GM18867 (cell line): ENCODE data around the gene TBC1D2.

Source experiments
- ATAC-seq: cut with Tn5 transposase; IDR thresholded peaks from one replicate; pipeline ENCODE4 v1.9.1; 2021; ENCODE audit warnings: mild to moderate bottlenecking, moderate library complexity; ENCODE audit not compliant: unreplicated experiment

TBC1D2 gene

GRCh38 chr9:98219364-98219716 lies 36.1 kb downstream of the TBC1D2 start:
- ATAC-seq, result no peak

DNA sequence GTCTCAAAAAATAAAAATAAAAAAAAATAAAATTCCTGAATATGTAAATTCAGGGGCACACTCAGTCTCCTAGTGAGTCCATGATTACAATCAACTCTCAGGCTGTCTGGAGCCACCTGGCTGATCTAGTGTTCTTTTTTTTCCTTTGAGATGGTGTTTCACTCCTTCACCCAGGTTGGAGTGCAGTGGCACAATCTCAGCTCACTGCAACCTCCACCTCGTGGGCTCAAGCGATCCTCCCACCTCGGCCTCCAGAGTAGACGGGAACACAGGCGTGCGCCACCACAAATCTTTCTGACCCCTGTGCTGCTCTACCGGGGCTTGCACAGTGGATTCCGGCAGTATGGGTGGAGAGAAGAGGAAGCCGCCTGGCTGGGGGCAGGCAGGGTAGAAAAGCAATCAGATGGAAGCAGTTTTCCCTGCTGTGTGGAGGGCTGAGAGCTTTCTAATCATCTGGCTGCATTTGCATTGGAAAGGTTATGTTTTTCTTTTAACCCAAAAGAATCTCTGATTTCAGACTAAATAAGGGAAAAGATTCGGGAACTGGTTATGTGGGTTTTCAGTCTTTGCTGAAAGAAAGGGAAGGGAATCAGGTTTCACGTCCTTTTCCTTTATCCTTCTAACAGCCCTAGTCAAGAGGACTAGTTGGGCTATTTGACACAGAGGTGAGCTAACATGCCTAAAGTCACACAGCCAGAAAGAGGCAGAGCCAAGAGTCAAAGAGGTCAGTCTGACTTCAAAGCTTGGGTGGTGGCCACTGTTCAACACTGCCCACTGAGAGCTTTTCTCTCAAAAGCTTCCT lies 36.7 kb downstream of the TBC1D2 start:
- no peak for ATAC-seq

- no peak for ATAC-seq
Measured at GRCh38 chr9:98217255-98217654, 38.2 kb downstream of the TBC1D2 start.

DNA sequence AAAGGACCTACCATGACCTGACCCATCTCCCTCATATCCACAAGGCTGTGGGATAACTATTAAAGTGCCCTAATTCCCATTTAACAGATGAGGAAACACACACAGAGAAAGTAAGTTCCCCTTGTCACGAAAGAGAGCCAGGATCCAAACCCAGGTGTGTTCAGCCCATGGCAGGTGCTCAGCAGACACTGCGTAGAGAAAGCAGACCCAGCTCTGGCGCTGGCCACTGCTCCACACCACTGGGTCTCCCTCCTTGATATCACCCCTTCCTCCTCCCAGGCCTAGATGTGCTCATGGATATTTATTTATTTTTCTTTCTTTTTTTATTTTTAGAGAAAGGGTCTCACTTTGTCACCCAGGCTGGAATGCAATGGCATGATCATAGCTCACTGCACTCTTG lies 39.1 kb downstream of the TBC1D2 start:
- no peak for ATAC-seq

DNA sequence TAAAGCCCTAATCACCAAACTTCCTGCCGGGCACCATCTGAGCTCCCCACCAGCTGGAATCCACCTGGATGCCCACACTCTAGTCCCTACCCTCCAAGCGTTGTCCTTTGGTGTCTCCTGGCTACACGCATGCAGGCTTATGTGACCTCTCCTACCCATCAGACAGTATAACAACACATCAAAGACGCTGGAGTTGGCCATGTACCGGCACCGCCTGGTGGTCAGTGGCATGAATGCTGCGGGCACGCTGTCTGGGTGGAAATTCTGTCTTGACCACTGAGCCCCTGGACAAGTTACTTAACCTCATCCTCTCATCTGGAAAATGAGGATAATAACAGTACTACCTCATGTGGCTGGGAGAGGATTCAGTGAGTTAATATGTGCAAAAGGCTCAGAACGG lies 39.6 kb downstream of the TBC1D2 start:
- ATAC-seq, result no peak

DNA sequence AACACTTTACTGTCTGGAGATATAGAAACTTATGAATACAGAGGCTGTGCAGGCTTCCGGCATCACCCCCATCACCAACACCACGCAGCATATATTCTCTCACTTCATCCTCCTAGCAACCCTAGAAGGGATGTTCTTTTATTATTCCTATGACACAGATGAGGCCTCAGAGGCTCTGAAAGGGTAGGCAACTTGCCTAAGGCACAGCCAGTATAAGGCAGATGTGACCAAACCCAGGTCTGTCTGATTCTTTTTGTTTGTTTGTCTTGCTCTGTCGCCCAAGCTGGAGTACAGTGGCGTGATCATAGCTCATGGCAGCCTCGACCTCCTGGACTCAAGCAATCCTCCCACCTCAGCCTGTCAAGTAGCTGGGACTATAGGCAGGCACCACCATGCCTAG lies 40.2 kb downstream of the TBC1D2 start:
- no peak for ATAC-seq

GRCh38 chr9:98214811-98215210 lies 40.6 kb downstream of the TBC1D2 start:
- no peak for ATAC-seq

DNA sequence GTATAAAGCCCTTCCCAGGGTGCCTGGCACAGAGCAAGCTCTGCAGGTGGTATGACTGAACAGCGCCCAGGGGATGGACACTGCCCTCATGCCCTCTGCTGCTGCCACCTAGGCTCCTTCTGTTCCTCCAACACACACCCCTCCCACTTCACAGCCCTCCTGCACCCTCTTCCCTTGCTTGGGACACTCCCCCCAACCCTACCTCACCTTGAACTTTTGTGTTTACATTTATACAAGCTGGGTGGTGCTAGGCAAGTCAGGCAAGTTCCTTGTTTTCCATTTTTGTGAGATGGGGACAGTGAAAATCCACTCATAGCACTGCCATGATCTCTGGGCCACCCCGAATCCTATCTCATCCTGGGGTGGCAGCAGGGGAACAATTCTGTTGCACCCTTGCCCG lies 44.2 kb downstream of the TBC1D2 start:
- ATAC-seq, result no peak

DNA sequence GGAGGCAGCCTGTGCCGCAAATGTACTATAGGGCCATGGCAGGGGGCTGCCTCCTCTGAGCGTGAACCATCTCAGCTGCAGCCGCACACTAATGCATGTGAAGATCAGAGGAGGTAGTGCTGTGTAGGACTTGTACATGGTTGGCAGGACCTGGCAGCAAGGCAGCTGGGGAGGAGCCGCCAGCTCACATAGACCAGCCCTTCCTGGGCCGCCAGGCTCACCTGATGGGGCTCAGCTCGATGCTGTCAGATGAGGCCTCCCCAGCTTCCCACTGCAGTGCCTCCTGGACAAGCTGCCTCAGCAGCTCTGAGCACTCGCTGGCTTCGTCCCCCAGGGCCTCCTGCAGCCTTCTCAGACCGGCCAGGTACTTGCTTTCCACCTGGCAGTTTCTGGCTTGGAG lies 45.0 kb downstream of the TBC1D2 start:
- no peak for ATAC-seq

DNA sequence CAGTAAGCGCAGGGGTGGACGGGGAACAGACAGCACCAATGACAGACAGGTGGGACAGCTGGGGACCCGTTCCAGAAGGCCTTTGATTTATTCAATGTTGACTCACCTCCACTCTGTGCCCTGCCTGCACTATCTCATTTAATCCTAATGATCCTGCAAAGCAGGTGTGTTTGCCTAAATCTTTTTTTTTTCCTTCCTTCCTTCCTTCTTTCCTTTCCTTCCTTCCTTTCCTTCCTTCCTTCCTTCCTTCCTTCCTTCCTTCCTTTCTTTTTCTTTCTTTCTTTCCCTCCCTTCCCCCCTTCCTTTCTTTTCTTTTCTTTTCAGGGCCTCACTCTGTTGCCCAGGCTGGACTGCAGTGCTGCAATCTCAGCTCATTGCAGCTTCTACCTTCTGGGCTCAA lies 45.9 kb downstream of the TBC1D2 start:
- no peak for ATAC-seq

DNA sequence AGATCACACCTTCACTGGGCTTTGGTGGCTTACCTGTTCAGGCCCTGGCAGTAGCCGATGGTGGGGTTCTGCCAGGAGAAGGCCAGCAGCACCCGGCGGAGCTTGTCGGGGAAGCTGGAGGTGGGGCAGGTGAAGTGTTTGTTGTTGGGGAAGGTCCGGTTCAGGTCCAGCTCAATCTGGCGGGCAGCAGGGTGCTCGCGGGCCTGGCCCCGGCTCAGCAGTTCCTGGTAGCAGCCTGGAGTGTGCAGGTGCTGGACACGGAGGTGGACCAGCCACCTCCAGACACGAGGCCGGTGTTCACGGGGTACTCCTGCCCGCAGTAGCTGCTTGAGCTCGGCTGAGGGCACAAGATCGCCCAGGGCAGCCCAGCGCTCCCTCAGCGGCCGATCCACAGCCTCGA lies 46.8 kb downstream of the TBC1D2 start:
- no peak for ATAC-seq

GRCh38 chr9:98207606-98208005 lies 47.8 kb downstream of the TBC1D2 start:
- ATAC-seq, result no peak

- no peak for ATAC-seq
Measured at GRCh38 chr9:98206754-98207153, 48.7 kb downstream of the TBC1D2 start.

DNA sequence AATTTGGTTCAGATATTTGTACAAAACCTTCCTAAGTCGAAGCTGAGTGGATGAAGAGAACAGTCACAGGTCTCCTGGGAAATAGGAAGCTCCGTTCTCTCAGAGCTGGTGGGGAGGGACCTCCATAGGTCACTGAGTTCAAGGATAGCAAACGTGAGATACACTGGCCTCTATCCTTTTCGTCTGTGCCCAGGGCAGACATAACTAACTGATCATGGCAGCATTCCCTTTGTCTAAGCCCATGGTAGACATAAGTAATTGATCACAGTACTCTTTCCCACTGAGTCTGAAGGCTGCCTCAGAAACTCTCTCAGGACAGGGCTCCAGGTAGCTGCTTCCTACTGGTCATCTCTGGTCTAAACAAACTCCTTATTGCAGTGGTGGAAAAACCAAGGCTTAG lies 50.8 kb downstream of the TBC1D2 start:
- ATAC-seq, result no peak

GRCh38 chr9:98203153-98203552 lies 52.3 kb downstream of the TBC1D2 start:
- no peak for ATAC-seq

GRCh38 chr9:98202252-98202651 lies 53.2 kb downstream of the TBC1D2 start:
- ATAC-seq, result no peak

GRCh38 chr9:98201749-98202148 lies 53.7 kb downstream of the TBC1D2 start:
- ATAC-seq, result no peak

GRCh38 chr9:98201102-98201501 lies 54.3 kb downstream of the TBC1D2 start:
- ATAC-seq, result no peak

GRCh38 chr9:98199388-98200033 lies 55.9 kb downstream of the TBC1D2 start:
- ATAC-seq, result no peak

DNA sequence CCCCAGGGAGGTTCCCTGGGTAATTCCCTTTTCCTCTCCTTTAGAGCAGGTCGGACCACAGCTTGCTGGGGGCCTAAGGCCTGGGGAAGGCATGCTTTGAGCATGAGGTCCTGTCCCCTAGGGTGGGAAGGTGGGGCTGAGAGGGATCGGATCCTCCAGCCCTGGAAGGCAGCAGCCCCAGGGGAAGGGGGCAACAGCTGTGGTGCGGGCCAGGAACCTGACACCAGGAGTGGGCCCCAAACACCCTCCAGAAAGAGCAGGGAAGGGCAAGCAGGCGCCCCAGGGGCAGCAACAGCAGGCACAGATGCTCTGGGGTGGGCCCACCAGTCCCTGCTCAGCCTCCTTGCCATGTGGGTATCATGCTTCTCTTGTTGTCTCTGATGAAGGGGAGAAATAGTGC lies 59.8 kb downstream of the TBC1D2 start:
- no peak for ATAC-seq

DNA sequence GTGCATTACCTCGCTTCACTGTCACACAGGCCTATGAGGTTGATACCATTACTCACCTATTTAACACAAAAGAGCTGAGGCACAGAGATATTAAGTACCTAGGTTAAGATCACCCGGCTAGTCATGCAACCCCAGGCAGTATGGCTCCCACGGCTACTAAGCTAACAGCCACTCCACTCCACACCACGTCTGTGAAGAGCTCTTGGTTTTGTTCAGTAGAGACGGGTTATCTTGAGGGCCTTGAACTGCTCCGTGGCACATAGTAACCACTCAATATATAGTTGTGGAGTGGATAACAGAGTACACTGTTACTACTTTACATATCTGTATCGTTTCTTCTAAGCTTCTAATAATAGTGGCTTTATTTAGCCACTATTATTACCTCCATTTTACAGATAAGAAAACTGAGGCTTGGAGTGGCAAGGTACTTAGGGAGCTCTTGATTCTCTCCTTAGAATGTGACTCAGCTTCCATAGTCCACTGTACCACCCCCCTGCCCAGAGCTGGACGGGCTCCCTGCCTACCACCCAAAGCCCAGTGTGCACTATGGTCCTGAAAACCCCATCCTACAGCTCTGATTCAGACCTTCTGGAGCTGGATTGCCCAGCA lies 62.0 kb downstream of the TBC1D2 start:
- no peak for ATAC-seq
